HepG2 (cell line): ENCODE data around the gene CADM2. TPM values are rescaled to one million over a fixed set of nuclear protein-coding genes. Genes with fewer than 3 reads are reported as not detected.

Experiments
- ATAC-seq: fragments of 200-7000 bp; cut with Tn5 transposase; 3 replicates; pipeline ENCODE4 v1.9.1; 2020; ENCODE audit warnings: mild to moderate bottlenecking, moderate library complexity
- BruUV-seq: library from RNA; stranded (reverse); fragments of 400-500 nt; replicated peaks from 2 replicates; lab custom pipeline; 2021; lab: Mats Ljungman, UMichigan
- CTCF ChIA-PET: fragments of 300-600 bp; formaldehyde crosslinking; extraction: SDS; loops from one replicate; lab custom pipeline; 2021; ENCODE audit warnings: low total read pairs, inconsistent platforms, low intra/inter-chr PET ratio; lab: Yijun Ruan, JAX
- POLR2A ChIA-PET: fragments of 350-600 bp; sonication (Branson Sonifier 250); formaldehyde crosslinking; loops from one replicate; lab custom pipeline; 2020; ENCODE audit warnings: antibody characterized with exemption, inconsistent platforms; lab: Yijun Ruan, JAX
- DNase-seq: peaks from one replicate; pipeline ENCODE4 v3.0.0-alpha.2; 2015; ENCODE audit warnings: low spot score
- FAIRE-seq: peaks from 3 replicates; lab custom pipeline; 2011; peaks lifted over from hg19 to GRCh38; lab: Jason Lieb, UNC
- H2AFZ ChIP-seq: one replicate; pipeline ENCODE4 v1.6.1; 2011; ENCODE audit warnings: low read length, inconsistent platforms
- H3K27ac ChIP-seq: fragments of 300-600 bp; 3 replicates; pipeline ENCODE4 v1.8.0; 2011; ENCODE audit warnings: mixed run types, mild to moderate bottlenecking, mixed read lengths, low read length, inconsistent platforms; ENCODE audit not compliant: insufficient read depth; ENCODE audit errors: extremely low read length
- H3K27me3 ChIP-seq, 2 experiments: fragments of 200-600 bp in 1 of 2; 2 replicates in 1 of 2; 3 replicates in 1 of 2; pipeline versions ENCODE4 v1.6.0 to v1.8.0; 2011; ENCODE audit warnings: low read length in 2 of 2, mild to moderate bottlenecking in 2 of 2, moderate library complexity in 2 of 2, inconsistent platforms in 1 of 2; ENCODE audit not compliant: insufficient read depth in 2 of 2, control insufficient read depth in 1 of 2
- H3K36me3 ChIP-seq, 2 experiments: fragments of 200-600 bp in 1 of 2; replicated peaks in 1 of 2; 2 replicates in 1 of 2; 3 replicates in 1 of 2; pipeline versions ENCODE4 v1.5.1 to v1.8.0; 2011; ENCODE audit warnings: low read length in 2 of 2, inconsistent platforms in 1 of 2; ENCODE audit not compliant: insufficient read depth in 2 of 2, control insufficient read depth in 1 of 2
- H3K4me1 ChIP-seq: 2 replicates; pipeline ENCODE4 v1.5.1; 2012; ENCODE audit warnings: low read length, inconsistent platforms; ENCODE audit not compliant: insufficient read depth
- H3K4me2 ChIP-seq: 2 replicates; pipeline ENCODE4 v1.6.0; 2011; ENCODE audit warnings: low read depth, low read length, inconsistent platforms
- H3K4me3 ChIP-seq, 3 experiments: fragments of 200-600 bp in 1 of 3; sonication (generic), shearing (Covaris generic) in 1 of 3; replicated peaks in 1 of 3; 2 replicates each; pipeline ENCODE4 v1.5.1; 2011 to 2016; ENCODE audit warnings: low read length in 3 of 3, inconsistent platforms in 2 of 3, low read depth in 2 of 3, mild to moderate bottlenecking in 2 of 3, control low read depth in 1 of 3, mixed read lengths in 1 of 3; ENCODE audit not compliant: insufficient read depth in 1 of 3
- H3K79me2 ChIP-seq: one replicate; pipeline ENCODE4 v1.6.1; 2011; ENCODE audit warnings: low read length, inconsistent platforms; ENCODE audit not compliant: insufficient read depth
- H3K9ac ChIP-seq: 2 replicates; pipeline ENCODE4 v1.6.0; 2011; ENCODE audit warnings: mild to moderate bottlenecking, low read depth, low read length, inconsistent platforms; ENCODE audit not compliant: insufficient read depth
- H3K9me3 ChIP-seq: 2 replicates; pipeline ENCODE4 v1.5.1; 2012; ENCODE audit warnings: mild to moderate bottlenecking, low read length
- H4K20me1 ChIP-seq: 2 replicates; pipeline ENCODE4 v1.6.0; 2011; ENCODE audit warnings: inconsistent platforms, mild to moderate bottlenecking, low read length, moderate library complexity; ENCODE audit not compliant: insufficient read depth
- BATF2 ChIP-seq: sonication (generic); formaldehyde crosslinking; IDR thresholded peaks from 2 replicates; pipeline ENCODE4 v1.8.0; 2022; ENCODE audit warnings: mild to moderate bottlenecking, missing genetic modification reagents, moderate library complexity
- GATA4 ChIP-seq: sonication (generic); IDR thresholded peaks from 2 replicates; pipeline ENCODE4 v1.6.1; 2016; ENCODE audit warnings: antibody characterized with exemption, low read depth, borderline replicate concordance
- GZF1 ChIP-seq: sonication (generic); formaldehyde crosslinking; IDR thresholded peaks from 2 replicates; pipeline ENCODE4 v1.5.1; 2020; ENCODE audit warnings: mild to moderate bottlenecking, missing genetic modification reagents
- MEIS2 ChIP-seq: sonication (generic); formaldehyde crosslinking; IDR thresholded peaks from 2 replicates; pipeline ENCODE4 v1.9.0; 2021; ENCODE audit warnings: mild to moderate bottlenecking, missing genetic modification reagents
- MLXIP ChIP-seq: sonication (generic); formaldehyde crosslinking; IDR thresholded peaks from 2 replicates; pipeline ENCODE4 v1.9.0; 2021; ENCODE audit warnings: missing genetic modification reagents, borderline replicate concordance
- MYPOP ChIP-seq: sonication (generic); formaldehyde crosslinking; IDR thresholded peaks from 2 replicates; pipeline ENCODE4 v1.8.1; 2023; ENCODE audit warnings: mild to moderate bottlenecking, moderate library complexity, missing genetic modification reagents
- NCOA2 ChIP-seq: sonication (generic); formaldehyde crosslinking; IDR thresholded peaks from 2 replicates; pipeline ENCODE4 v1.8.0; 2022; ENCODE audit warnings: inconsistent platforms
- NFKBIZ ChIP-seq: IDR thresholded peaks from 2 replicates; pipeline ENCODE4 v1.6.1; 2018; ENCODE audit warnings: missing genetic modification reagents, missing compliant biosample characterization
- RCOR2 ChIP-seq: IDR thresholded peaks from 2 replicates; pipeline ENCODE4 v1.6.1; 2016; ENCODE audit warnings: missing biosample characterization, missing genetic modification reagents
- REPIN1 ChIP-seq: sonication (generic); formaldehyde crosslinking; IDR thresholded peaks from 2 replicates; pipeline ENCODE4 v1.8.0; 2022; ENCODE audit warnings: missing genetic modification reagents, low read depth, mild to moderate bottlenecking, borderline replicate concordance
- STAG1 ChIP-seq: sonication (generic); formaldehyde crosslinking; IDR thresholded peaks from 2 replicates; pipeline ENCODE4 v1.4.0; 2020; ENCODE audit warnings: missing genetic modification reagents
- ZNF224 ChIP-seq: sonication (generic); formaldehyde crosslinking; IDR thresholded peaks from 2 replicates; pipeline ENCODE4 v1.5.0; 2020; ENCODE audit warnings: mild to moderate bottlenecking, missing genetic modification reagents
- WGBS: methylation state at CpG from one replicate; pipeline ENCODE4 v1.1.6; 2017; ENCODE audit warnings: low lambda C conversion rate; 5-methylcytosine and 5-hydroxymethylcytosine counted together
- in situ Hi-C: cut with HindIII; loops from 2 replicates; pipeline ENCODE4 v1.10.0; 2017; ENCODE audit warnings: low pct_unique_long_range_greater_than_20kb; ENCODE audit not compliant: extremely low pct_ligation_motif_present
- intact Hi-C: fragments of 100-400 bp; cut with micrococcal nuclease; formaldehyde crosslinking; loops from one replicate; pipeline ENCODE4 v1.10.0; 2022; ENCODE audit not compliant: unreplicated experiment
- polyA plus RNA-seq, 8 experiments: library from polyadenylated mRNA; depleted of rRNA in 3 of 8; stranded (reverse) in 7 of 8; unstranded in 1 of 8; fragments of >200 nt; fragmentation: Illumina TruSeq in 4 of 8; extraction: Trizol in 4 of 8; gene quantifications; 2 replicates each; pipeline versions ENCODE4 v1.2.1 to v1.2.3, GENCODE V29; 2011 to 2016; ENCODE audit warnings: low read depth in 4 of 8, missing spikeins in 1 of 8, mixed read lengths in 1 of 8; ENCODE audit not compliant: insufficient read depth in 1 of 8
- total RNA-seq, 5 experiments: library from RNA; depleted of rRNA; stranded (reverse); fragments of >200 nt; fragmentation: Illumina TruSeq; extraction: Trizol; gene quantifications; 2 replicates each; pipeline ENCODE4 v1.2.3, GENCODE V29; 2016; ENCODE audit warnings: low read depth in 1 of 5
- TF ChIP-seq, protein P1 (sequence below): sonication (generic); formaldehyde crosslinking; IDR thresholded peaks from 2 replicates; pipeline ENCODE4 v1.4.0; 2020; ENCODE audit warnings: missing genetic modification reagents
- TF ChIP-seq, protein P2 (sequence below): sonication (generic); formaldehyde crosslinking; IDR thresholded peaks from 2 replicates; pipeline ENCODE4 v1.5.0; 2020; ENCODE audit warnings: mild to moderate bottlenecking, missing genetic modification reagents

The CADM2 gene
- total and polyA plus RNA-seq, 2 of the 13 experiments (the other 11 are each of a cell fraction or from before 2014, with no cell fraction given) = not detected

GRCh38 chr3:85801955-85802354 lies 843.2 kb downstream of the CADM2 start:
- Histone ChIP-seq H3K79me2 (no peaks in the 10 kb centered on the region), H3K4me3 (no peak overlapping the region), H3K27me3 (no peaks in the 10 kb centered on the region), H4K20me1 (no peaks in the 10 kb centered on the region), H3K4me1 (no peaks in the 10 kb centered on the region), H3K36me3 (no peaks in the 10 kb centered on the region), H2AFZ (no peak overlapping the region), H3K9me3 (no peaks in the 10 kb centered on the region), H3K9ac (no peak overlapping the region), H3K27ac (no peak overlapping the region), H3K4me2 (no peak overlapping the region)
- intact Hi-C loops (loop anchor here (5.0 to 10.0 kb wide), 3 partner anchors 137 to 500 kb away; no protein-coding TSS in a partner anchor), in situ Hi-C loops (no loop called here)
- POLR2A ChIA-PET = no interaction called here
- DNase-seq (peak; percentile 20), ATAC-seq (peak; percentile 78; the same call in 2 of the 3 replicates), FAIRE-seq (no peak)
- BruUV-seq = no TSS peak
- CTCF ChIA-PET = no interaction called here
- 2% methylated on average over 3 of the region's 3 CpGs for WGBS
- no peak for TF ChIP-seq ZNF224 (CRISPR knock-in tag)
- TF ChIP-seq GZF1 (CRISPR knock-in tag) = no peak
- no peak for TF ChIP-seq GATA4
- no peak for TF ChIP-seq NCOA2
- no peak for TF ChIP-seq NFKBIZ (CRISPR knock-in tag)
- TF ChIP-seq BATF2 (CRISPR knock-in tag) = no peak
- no peak for TF ChIP-seq MYPOP (CRISPR knock-in tag)
- TF ChIP-seq, protein P1, sequence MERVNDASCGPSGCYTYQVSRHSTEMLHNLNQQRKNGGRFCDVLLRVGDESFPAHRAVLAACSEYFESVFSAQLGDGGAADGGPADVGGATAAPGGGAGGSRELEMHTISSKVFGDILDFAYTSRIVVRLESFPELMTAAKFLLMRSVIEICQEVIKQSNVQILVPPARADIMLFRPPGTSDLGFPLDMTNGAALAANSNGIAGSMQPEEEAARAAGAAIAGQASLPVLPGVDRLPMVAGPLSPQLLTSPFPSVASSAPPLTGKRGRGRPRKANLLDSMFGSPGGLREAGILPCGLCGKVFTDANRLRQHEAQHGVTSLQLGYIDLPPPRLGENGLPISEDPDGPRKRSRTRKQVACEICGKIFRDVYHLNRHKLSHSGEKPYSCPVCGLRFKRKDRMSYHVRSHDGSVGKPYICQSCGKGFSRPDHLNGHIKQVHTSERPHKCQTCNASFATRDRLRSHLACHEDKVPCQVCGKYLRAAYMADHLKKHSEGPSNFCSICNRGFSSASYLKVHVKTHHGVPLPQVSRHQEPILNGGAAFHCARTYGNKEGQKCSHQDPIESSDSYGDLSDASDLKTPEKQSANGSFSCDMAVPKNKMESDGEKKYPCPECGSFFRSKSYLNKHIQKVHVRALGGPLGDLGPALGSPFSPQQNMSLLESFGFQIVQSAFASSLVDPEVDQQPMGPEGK (CRISPR knock-in tag) = no peak
- TF ChIP-seq, protein P2, sequence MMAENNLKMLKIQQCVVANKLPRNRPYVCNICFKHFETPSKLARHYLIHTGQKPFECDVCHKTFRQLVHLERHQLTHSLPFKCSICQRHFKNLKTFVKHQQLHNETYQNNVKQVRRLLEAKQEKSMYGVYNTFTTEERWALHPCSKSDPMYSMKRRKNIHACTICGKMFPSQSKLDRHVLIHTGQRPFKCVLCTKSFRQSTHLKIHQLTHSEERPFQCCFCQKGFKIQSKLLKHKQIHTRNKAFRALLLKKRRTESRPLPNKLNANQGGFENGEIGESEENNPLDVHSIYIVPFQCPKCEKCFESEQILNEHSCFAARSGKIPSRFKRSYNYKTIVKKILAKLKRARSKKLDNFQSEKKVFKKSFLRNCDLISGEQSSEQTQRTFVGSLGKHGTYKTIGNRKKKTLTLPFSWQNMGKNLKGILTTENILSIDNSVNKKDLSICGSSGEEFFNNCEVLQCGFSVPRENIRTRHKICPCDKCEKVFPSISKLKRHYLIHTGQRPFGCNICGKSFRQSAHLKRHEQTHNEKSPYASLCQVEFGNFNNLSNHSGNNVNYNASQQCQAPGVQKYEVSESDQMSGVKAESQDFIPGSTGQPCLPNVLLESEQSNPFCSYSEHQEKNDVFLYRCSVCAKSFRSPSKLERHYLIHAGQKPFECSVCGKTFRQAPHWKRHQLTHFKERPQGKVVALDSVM (CRISPR knock-in tag) = no peak
- no peak for TF ChIP-seq MLXIP (CRISPR knock-in tag)
- TF ChIP-seq REPIN1 (CRISPR knock-in tag) = no peak
- TF ChIP-seq RCOR2 (CRISPR knock-in tag) = no peak
- peak; percentile 46 for TF ChIP-seq STAG1 (CRISPR knock-in tag)
- no peak for TF ChIP-seq MEIS2 (CRISPR knock-in tag)
